ENCODE measurements around the gene CDK14. TPM values are rescaled to one million over a fixed set of nuclear protein-coding genes. Genes with fewer than 3 reads are reported as not detected.

CDK14 gene
- total RNA-seq, 2 experiments from 2014 or later, result not detected

- Mint-ChIP-seq H3K4me3 (no peak overlapping the region), H3K27me3 (no peaks in the 10 kb centered on the region), H3K27ac (no peak overlapping the region), H3K9me3 (no peaks in the 10 kb centered on the region), H3K36me3 (ENCODE audit: low read depth) (no peaks in the 10 kb centered on the region), H3K4me1 (no peaks in the 10 kb centered on the region)
- ChIA-PET CTCF (no interaction called here), POLR2A (no interaction called here)
- DNase-seq, result no peak
These were observed 408.9 kb downstream of the CDK14 start for GRCh38 chr7:91005024-91005423.

GRCh38 chr7:91005841-91006240 lies 409.7 kb downstream of the CDK14 start:
- POLR2A ChIA-PET, result no interaction called here
- no peaks in the 10 kb centered on the region for H3K9me3 Mint-ChIP-seq
- no peak overlapping the region for H3K4me3 Mint-ChIP-seq
- no peak overlapping the region for H3K27ac Mint-ChIP-seq
- CTCF ChIA-PET, result no interaction called here
- no peak for DNase-seq
- no peaks in the 10 kb centered on the region for H3K27me3 Mint-ChIP-seq
- H3K36me3 Mint-ChIP-seq (ENCODE audit: low read depth), result no peaks in the 10 kb centered on the region
- H3K4me1 Mint-ChIP-seq, result no peaks in the 10 kb centered on the region

GRCh38 chr7:91007371-91007770 lies 411.2 kb downstream of the CDK14 start:
- no peaks in the 10 kb centered on the region for H3K9me3 Mint-ChIP-seq
- ChIA-PET CTCF (no interaction called here), POLR2A (no interaction called here)
- no peak for DNase-seq
- no peaks in the 10 kb centered on the region for H3K4me1 Mint-ChIP-seq
- no peaks in the 10 kb centered on the region for H3K36me3 Mint-ChIP-seq (ENCODE audit: low read depth)
- no peak overlapping the region for H3K4me3 Mint-ChIP-seq
- H3K27me3 Mint-ChIP-seq, result no peaks in the 10 kb centered on the region
- no peak overlapping the region for H3K27ac Mint-ChIP-seq

DNA sequence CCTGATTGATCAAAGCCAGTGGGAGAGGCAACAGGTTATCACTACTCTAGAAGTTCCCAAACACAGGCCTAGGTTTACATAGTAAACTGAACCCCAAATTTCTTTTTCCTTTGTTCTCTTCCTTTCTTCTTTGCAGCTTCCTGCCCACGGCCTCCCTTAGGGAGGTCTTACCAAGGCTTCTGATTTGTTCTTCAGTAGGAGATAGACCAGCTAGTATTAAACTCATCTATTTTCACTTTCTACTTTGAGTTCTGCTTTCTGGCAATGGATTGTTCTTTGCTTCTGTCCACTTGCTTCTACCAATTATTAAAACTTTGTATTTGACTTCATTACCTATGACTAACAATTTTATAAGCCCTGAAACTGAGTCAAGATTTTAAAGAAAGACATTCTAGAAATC lies 417.0 kb downstream of the CDK14 start:
- H3K4me1 Mint-ChIP-seq, result no peaks in the 10 kb centered on the region
- ChIA-PET CTCF (interaction anchor here (0.7 kb wide), 1 partner anchor 1582 kb away, joined by 3 read pairs; no protein-coding TSS in a partner anchor), POLR2A (no interaction called here)
- H3K27me3 Mint-ChIP-seq, result no peaks in the 10 kb centered on the region
- H3K36me3 Mint-ChIP-seq (ENCODE audit: low read depth), result no peaks in the 10 kb centered on the region
- no peak for DNase-seq
- H3K27ac Mint-ChIP-seq, result no peak overlapping the region
- H3K4me3 Mint-ChIP-seq, result no peak overlapping the region
- no peaks in the 10 kb centered on the region for H3K9me3 Mint-ChIP-seq

DNA sequence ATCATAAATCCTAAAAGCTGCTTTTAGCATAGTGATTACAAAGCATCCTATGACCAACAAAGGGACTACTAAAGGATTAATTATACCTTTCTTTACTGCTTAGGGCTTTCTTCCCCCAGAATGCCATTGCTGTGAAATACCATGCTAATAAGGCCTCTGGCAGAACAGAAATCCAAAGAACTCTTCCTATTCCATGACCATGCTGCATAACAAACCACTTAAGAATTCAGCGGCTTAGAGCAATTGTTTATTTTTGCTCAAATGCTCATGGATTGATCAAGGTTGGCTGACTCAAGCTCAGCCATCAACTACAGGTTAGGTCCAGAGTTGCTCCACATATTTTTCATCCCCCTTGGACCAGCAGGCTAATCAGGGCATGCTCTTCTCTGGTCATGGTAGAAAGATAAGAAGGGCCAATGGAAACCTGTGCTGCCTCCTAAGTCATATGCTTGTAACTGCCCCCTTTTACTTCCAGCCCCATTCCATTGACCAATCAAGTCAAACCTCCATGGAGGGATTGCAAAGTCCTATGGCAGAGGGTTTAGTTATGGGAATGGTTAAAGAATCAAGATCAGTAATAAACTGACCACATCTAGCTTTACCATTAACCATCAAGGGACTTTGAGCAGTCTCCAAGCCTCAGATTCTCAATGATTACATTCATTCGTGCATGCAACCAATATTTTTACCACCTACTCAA lies 423.7 kb downstream of the CDK14 start:
- no peaks in the 10 kb centered on the region for H3K4me1 Mint-ChIP-seq
- no peaks in the 10 kb centered on the region for H3K36me3 Mint-ChIP-seq (ENCODE audit: low read depth)

GRCh38 chr7:91020636-91021385 lies 424.7 kb downstream of the CDK14 start:
- DNase-seq, result no peak
- no peak overlapping the region for H3K27ac Mint-ChIP-seq
- no peaks in the 10 kb centered on the region for H3K4me1 Mint-ChIP-seq
- no peaks in the 10 kb centered on the region for H3K27me3 Mint-ChIP-seq
- H3K4me3 Mint-ChIP-seq, result no peak overlapping the region
- ChIA-PET CTCF (no interaction called here), POLR2A (no interaction called here)
- H3K36me3 Mint-ChIP-seq (ENCODE audit: low read depth), result no peaks in the 10 kb centered on the region
- no peaks in the 10 kb centered on the region for H3K9me3 Mint-ChIP-seq

More for the DNA sequence above, 423.7 kb downstream of the CDK14 start:
- CTCF ChIA-PET, result no interaction called here
- no peak overlapping the region for H3K4me3 Mint-ChIP-seq
- H3K27ac Mint-ChIP-seq, result no peak overlapping the region
- H3K27me3 Mint-ChIP-seq, result no peaks in the 10 kb centered on the region
- H3K9me3 Mint-ChIP-seq, result no peaks in the 10 kb centered on the region
- POLR2A ChIA-PET, result no interaction called here
- no peak for DNase-seq

GRCh38 chr7:91021956-91022355 lies 425.8 kb downstream of the CDK14 start:
- no peak overlapping the region for H3K4me3 Mint-ChIP-seq
- H3K27me3 Mint-ChIP-seq, result no peaks in the 10 kb centered on the region
- no peaks in the 10 kb centered on the region for H3K36me3 Mint-ChIP-seq (ENCODE audit: low read depth)
- CTCF ChIA-PET, result no interaction called here
- no peaks in the 10 kb centered on the region for H3K4me1 Mint-ChIP-seq
- no peaks in the 10 kb centered on the region for H3K9me3 Mint-ChIP-seq
- POLR2A ChIA-PET, result no interaction called here
- no peak overlapping the region for H3K27ac Mint-ChIP-seq
- DNase-seq, result no peak

DNA sequence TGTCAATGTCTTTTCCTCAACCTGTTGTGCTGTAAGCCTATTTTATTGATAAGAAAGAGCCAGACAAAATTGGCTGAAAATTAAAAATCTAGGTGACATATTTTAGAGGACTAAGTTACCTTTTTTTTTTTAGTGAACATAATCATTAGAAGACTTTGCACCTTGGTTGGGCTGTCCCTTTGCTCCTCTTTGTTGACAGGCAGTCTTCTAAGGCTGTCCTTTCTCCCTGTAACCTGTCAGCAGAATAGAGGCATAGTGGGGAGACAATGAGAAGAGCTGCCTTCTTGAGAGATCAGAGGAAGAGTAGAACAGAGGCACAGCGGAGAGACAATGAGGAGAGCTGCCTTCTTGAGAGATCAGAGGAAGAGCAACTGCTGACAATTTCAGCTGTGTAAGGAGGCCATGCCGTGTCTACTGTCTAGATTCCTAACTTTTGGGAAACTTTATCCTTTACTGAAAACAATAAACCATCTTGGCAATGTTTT lies 429.8 kb downstream of the CDK14 start:
- Mint-ChIP-seq H3K27me3 (no peaks in the 10 kb centered on the region), H3K4me1 (no peaks in the 10 kb centered on the region), H3K9me3 (no peaks in the 10 kb centered on the region), H3K36me3 (ENCODE audit: low read depth) (no peaks in the 10 kb centered on the region), H3K27ac (no peak overlapping the region), H3K4me3 (no peak overlapping the region)
- POLR2A ChIA-PET, result no interaction called here
- DNase-seq, result no peak
- CTCF ChIA-PET, result no interaction called here

DNA sequence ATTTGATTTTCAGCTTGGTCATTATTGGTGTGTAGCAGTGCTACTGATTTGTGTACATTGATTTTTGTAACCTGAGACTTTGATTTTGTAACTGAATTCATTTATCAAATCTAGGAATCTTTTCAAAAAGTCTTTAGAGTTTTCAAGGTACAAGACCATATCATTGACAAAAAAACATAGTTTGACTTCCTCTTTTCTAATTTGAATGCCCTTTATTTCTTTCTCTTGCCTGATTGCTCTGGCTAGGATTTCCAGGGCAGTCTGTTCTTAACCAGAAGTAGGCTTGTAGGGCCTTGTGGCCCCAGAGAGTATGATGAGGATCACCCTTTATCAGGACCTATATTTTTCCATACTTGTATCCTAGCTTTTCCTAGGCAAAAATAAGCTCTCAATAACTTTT lies 433.6 kb downstream of the CDK14 start:
- Mint-ChIP-seq H3K27me3 (no peaks in the 10 kb centered on the region), H3K4me3 (no peak overlapping the region), H3K27ac (no peak overlapping the region), H3K9me3 (no peaks in the 10 kb centered on the region), H3K4me1 (no peaks in the 10 kb centered on the region), H3K36me3 (ENCODE audit: low read depth) (no peaks in the 10 kb centered on the region)
- ChIA-PET POLR2A (no interaction called here), CTCF (no interaction called here)
- DNase-seq, result no peak

GRCh38 chr7:91030680-91031380 lies 434.7 kb downstream of the CDK14 start:
- Mint-ChIP-seq H3K9me3 (no peaks in the 10 kb centered on the region), H3K27ac (no peak overlapping the region), H3K27me3 (no peaks in the 10 kb centered on the region), H3K4me3 (no peak overlapping the region), H3K36me3 (ENCODE audit: low read depth) (no peaks in the 10 kb centered on the region), H3K4me1 (no peaks in the 10 kb centered on the region)
- CTCF ChIA-PET, result no interaction called here
- no peak for DNase-seq
- POLR2A ChIA-PET, result no interaction called here

GRCh38 chr7:91031757-91032156 lies 435.6 kb downstream of the CDK14 start:
- Mint-ChIP-seq H3K36me3 (ENCODE audit: low read depth) (no peaks in the 10 kb centered on the region), H3K4me3 (no peak overlapping the region), H3K4me1 (no peaks in the 10 kb centered on the region), H3K27ac (no peak overlapping the region), H3K27me3 (no peaks in the 10 kb centered on the region), H3K9me3 (no peaks in the 10 kb centered on the region)
- ChIA-PET POLR2A (no interaction called here), CTCF (no interaction called here)
- no peak for DNase-seq

- Mint-ChIP-seq H3K9me3 (no peaks in the 10 kb centered on the region), H3K27me3 (no peaks in the 10 kb centered on the region), H3K4me1 (no peaks in the 10 kb centered on the region), H3K36me3 (ENCODE audit: low read depth) (no peaks in the 10 kb centered on the region), H3K4me3 (no peak overlapping the region), H3K27ac (no peak overlapping the region)
- no peak for DNase-seq
- CTCF ChIA-PET, result no interaction called here
- POLR2A ChIA-PET, result no interaction called here
These were observed 437.5 kb downstream of the CDK14 start for GRCh38 chr7:91033574-91033973.

DNA sequence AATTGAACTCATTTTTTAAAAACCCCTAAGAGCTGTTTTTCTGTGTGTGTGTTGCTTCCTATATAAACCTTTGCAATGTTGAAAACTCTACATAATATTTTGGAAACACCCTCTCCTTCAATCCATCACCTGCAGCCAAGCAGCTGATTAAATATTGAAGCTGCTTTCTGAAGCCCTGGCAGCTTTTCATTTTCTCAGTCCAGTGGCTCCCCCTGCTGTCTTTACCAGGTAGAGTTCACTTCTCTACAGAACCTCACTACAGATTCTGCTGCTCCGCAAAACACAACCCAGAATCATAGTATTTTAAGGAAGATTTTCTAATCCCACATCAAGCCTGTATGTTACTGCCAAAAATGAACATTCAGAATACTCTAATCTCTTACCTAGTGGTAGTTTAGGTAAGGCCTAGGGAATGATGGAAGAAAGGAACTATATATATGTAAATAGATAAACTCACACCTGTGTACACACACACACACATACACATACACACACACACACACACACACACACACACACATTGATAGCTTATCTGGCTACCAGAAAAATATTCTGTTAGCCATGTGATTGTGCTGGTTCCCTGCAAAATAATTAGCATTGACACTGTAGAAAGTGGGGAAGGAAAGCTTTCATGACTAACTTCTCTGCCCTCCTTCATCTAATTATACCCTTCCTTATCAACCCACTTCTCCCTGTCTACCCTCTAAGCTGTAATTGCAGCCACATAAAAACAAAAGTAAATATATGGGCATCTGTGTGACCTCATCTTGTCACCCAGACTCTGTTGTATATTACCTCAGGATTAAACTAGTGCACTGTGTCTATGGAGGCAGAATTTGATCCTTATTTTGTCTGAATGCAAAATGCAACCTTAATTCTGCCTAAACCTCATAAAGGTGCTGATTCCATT lies 438.6 kb downstream of the CDK14 start:
- Mint-ChIP-seq H3K27me3 (no peaks in the 10 kb centered on the region), H3K36me3 (ENCODE audit: low read depth) (no peaks in the 10 kb centered on the region), H3K9me3 (no peaks in the 10 kb centered on the region), H3K4me3 (no peak overlapping the region), H3K27ac (no peak overlapping the region), H3K4me1 (no peaks in the 10 kb centered on the region)
- no peak for DNase-seq
- POLR2A ChIA-PET, result no interaction called here
- CTCF ChIA-PET, result interaction anchor here (1.6 kb wide), 1 partner anchor 579 kb away, joined by 6 read pairs; no protein-coding TSS in a partner anchor
